GM21381 (cell line): ENCODE measurements around the gene GAREM1.
"Not testable (repeated sequence)": the region's sequence is repeated elsewhere in the genome, so short reads cannot be mapped to it uniquely, and the experiment has no call there.

Experiments
- ATAC-seq: cut with Tn5 transposase; IDR thresholded peaks from one replicate; pipeline ENCODE4 v1.9.1; 2021; ENCODE audit warnings: mild to moderate bottlenecking, moderate library complexity; ENCODE audit not compliant: unreplicated experiment

GAREM1 gene

DNA sequence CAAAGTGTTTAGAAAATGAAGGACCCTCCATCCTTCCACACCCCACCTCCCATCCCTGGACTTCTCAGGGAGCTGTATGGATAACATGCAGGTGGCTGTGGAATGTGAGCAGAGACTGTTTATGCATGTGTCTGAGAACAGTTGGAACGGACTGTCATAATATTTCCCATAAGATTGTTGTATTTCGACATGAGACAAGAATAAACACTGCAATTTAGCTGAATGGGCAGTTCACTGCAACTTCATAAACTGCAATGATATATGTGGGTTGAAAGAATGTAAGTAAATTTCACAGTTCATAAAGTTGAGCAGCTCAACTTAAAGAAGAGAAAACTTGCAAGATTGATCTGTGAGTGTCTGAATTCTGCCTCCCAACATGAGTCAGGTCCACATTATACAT, 206.3 kb downstream of the GAREM1 start:
- no peak for ATAC-seq

- no peak for ATAC-seq
Measured at GRCh38 chr18:32262092-32262491, 208.6 kb downstream of the GAREM1 start.

DNA sequence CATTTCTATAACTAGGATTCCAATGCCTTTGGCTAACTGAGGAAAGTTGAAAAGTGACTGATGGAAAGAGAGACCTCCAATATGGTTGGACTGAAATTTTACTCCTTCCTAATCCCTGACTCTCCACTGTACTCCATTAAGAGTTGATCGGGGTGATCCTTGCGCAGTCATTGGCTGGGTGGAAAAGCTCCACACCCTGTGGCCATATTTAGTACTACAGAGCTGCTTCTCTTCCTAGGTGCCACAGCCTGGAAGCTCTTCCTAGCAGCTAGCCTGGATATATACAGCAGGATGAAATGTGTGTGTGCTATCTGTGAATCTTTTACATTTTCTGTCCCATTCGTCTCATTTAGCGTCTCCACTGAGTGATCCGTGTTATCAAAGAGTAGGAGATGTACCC, 209.7 kb downstream of the GAREM1 start:
- ATAC-seq = no peak

- ATAC-seq = no peak
Measured at GRCh38 chr18:32259553-32259952, 211.1 kb downstream of the GAREM1 start.

GRCh38 chr18:32258558-32259204, 212.0 kb downstream of the GAREM1 start:
- ATAC-seq = no peak

GRCh38 chr18:32258148-32258547, 212.5 kb downstream of the GAREM1 start:
- ATAC-seq = no peak

- ATAC-seq = no peak
Measured at GRCh38 chr18:32257084-32257785, 213.4 kb downstream of the GAREM1 start.

- no peak for ATAC-seq
Measured at GRCh38 chr18:32255570-32255969, 215.1 kb downstream of the GAREM1 start.

GRCh38 chr18:32252141-32252860, 218.4 kb downstream of the GAREM1 start:
- ATAC-seq = no peak

- ATAC-seq = no peak
Measured at GRCh38 chr18:32251466-32251865, 219.2 kb downstream of the GAREM1 start.

DNA sequence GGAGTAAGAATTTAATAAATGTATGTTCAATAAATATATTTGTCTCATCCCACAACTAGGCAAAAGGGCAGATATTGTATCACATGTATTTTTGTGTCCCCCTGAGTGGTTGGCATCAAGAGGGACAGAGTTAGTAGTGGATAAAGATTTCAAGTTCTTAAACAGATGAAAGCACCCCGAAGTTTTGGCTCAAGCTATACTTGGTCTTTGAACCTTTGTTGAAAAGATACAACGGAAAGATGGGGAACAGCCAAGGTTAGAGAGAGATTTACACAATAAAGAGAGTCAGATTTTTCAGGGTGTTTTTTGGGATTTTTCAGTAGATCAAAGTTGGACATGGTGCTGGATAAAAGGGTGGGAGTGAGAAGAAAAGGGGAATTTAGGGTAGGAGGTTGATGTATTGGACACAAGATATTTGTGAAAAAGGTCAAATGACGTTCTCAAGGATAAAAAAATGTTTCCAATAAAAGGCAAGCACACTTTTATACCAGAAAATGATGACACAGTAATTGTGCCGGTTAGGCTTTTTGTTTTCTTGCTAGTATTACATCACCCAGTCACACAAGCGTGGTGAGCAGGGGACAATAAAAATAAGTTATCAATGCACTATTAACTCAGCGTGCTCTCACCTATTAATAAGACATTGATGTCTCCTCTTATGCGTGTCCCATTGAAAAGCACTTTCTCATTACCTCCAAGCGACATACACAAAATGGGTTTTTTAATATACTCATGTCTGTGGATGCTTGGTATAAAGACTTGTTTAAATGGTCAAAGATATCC, 221.3 kb downstream of the GAREM1 start:
- ATAC-seq = no peak

GRCh38 chr18:32244881-32245280, 225.8 kb downstream of the GAREM1 start:
- no peak for ATAC-seq

- no peak for ATAC-seq
Measured at GRCh38 chr18:32243358-32243757, 227.3 kb downstream of the GAREM1 start.

GRCh38 chr18:32242395-32242794, 228.3 kb downstream of the GAREM1 start:
- no peak for ATAC-seq

DNA sequence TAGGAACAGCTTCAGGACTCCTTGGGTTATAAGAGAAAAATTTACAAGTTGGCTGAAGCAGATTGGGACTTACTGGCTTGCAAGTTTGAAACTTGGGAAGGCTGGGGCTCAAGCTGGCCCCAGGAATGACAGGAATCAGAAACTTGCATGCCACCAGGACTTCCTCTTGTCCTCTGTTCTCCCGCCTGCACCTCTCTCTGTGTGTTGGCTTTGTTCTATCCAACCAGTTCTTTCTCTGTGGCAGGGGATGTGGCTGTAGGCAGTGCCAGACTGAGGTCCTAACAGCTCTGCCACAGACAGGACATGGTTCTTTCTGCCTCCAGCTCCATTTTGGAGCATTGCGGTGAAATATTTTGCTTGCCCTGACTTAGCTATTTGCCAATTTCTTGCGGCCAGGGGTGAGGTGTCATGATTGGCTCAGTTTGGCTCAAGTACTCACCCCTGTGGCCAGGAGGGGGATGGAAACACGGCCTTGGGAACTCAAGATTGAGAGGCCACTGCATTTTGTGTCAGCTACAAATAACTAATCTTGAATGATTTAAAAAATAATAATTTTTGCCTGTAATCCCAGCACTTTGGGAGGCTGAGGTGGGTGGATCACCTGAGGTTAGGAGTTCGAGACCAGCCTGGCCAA, 231.9 kb downstream of the GAREM1 start:
- no peak for ATAC-seq

DNA sequence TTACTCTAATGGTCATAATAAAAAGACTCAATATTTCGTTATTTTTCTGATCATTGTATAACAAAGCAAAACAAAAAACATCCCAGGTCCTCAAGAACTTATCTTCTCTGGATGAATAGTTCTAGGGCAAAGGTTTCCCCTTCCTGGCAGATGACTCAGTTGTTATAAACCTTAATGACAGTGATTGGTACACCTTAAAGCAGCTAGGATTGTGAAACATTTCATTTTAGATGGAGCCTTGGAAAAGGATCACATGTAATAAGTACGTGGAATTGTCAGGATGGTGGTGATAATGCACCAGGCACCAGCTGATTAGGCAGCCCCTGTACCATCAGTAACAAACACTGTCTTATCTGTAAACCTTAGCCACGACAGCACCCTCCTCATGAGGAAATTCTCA, 233.6 kb downstream of the GAREM1 start:
- ATAC-seq = no peak

DNA sequence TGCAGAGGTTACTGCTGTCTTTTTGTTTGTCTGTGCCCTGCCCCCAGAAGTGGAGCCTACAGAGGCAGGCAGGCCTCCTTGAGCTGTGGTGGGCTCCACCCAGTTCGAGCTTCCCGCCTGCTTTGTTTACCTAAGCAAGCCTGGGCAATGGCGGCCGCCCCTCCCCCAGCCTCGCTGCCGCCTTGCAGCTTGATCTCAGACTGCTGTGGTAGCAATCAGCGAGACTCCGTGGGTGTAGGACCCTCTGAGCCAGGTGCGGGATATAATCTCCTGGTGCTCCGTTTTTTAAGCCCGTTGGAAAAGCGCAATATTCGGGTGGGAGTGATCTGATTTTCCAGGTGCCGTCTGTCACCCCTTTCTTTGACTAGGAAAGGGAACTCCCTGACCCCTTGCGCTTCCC, 237.3 kb downstream of the GAREM1 start:
- ATAC-seq = not testable (repeated sequence)

DNA sequence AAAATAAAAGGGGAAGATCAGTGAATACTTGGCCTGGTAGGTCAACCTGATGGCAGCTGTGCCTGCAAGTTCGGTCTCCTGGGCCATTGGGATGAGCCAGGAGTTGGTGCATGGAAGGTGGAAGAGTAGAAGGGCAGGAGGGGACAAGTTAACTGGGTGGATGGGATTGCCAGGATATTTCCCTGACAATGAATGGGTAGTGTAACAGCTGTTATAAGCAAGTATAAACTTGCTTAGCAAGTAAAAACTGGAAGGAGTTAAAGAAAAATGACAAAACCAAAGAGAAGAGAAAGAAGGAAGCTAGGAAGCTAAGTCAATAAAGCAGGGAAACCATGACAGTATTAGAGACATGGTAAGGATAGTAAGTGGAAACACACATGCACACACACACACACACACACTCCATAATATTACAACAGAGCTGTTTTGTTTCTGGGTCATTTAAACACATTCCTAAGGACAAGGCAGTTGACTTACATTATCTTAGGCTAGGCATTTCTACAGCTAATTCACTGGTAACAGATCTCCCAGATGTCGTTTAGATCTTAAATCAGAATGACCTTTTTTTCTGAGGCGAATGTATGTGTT, 251.2 kb downstream of the GAREM1 start:
- no peak for ATAC-seq

DNA sequence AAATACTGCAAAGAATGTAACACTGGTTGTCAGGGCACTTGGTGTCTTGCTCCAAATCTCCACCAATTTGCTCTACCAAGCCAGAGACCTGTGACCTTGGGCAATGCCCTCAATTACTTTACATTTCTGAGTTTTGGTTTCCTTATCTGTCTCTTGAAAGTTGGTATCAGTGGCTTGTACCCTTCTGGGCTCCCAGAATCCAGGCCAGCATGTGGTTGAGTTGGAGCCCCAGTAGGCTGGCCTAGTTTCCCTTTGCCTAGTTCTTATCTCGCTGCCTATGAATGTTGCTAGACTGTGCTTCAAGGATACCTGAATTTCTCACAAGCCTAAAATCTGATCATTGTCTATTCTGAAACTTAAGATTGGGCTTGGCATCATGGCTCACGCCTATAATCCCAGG, 254.3 kb downstream of the GAREM1 start:
- ATAC-seq = no peak

- ATAC-seq = no peak
Measured at GRCh38 chr18:32213693-32214092, 257.0 kb downstream of the GAREM1 start.
